Effector memory CD8-positive, alpha-beta T cell (primary cell): Measurements from ENCODE around the gene EIF4E1B.

Experiments used
- ATAC-seq: fragments of 150-1000 bp; cut with Tn5 transposase; replicated peaks from 2 replicates; pipeline ENCODE4 v1.10.0; 2021; ENCODE audit warnings: mild to moderate bottlenecking, moderate library complexity
- DNase-seq, 3 experiments: peaks; one replicate each; pipeline ENCODE4 v3.0.0; 2021
- H3K27ac Mint-ChIP-seq, 2 donors: one replicate each; pipeline ENCODE4 v1.8.0; 2022; ENCODE audit warnings: mild to moderate bottlenecking in 2 of 2, mixed read lengths in 2 of 2, moderate library complexity in 2 of 2
- H3K27me3 Mint-ChIP-seq, 2 donors: one replicate each; pipeline ENCODE4 v1.8.0; 2022; ENCODE audit warnings: mixed read lengths in 2 of 2
- H3K36me3 Mint-ChIP-seq: one replicate; pipeline ENCODE4 v1.8.0; 2022; ENCODE audit warnings: mild to moderate bottlenecking, moderate library complexity, mixed read lengths; ENCODE audit not compliant: insufficient read depth
- H3K4me1 Mint-ChIP-seq, 2 donors: one replicate each; pipeline ENCODE4 v1.8.0; 2022; ENCODE audit warnings: low read depth in 2 of 2, mixed read lengths in 2 of 2
- H3K4me3 Mint-ChIP-seq, 2 donors: one replicate each; pipeline ENCODE4 v1.8.0; 2022; ENCODE audit warnings: mild to moderate bottlenecking in 2 of 2, mixed read lengths in 2 of 2, moderate library complexity in 2 of 2
- H3K9me3 Mint-ChIP-seq, 2 donors: one replicate each; pipeline ENCODE4 v1.8.0; 2022; ENCODE audit warnings: mixed read lengths in 2 of 2

EIF4E1B gene

GRCh38 chr5:176692326-176692725, 61.9 kb downstream of the EIF4E1B start:
- peaks cover 73 to 82% of the 10 kb centered on the region in 2 donors for H3K27me3 Mint-ChIP-seq
- no peak for ATAC-seq
- no peaks in the 10 kb centered on the region for H3K4me1 Mint-ChIP-seq

GRCh38 chr5:176692839-176693476, 62.5 kb downstream of the EIF4E1B start:
- ATAC-seq: no peak
- no peak for DNase-seq
- Mint-ChIP-seq H3K4me3 (no peak overlapping the region), H3K27ac (no peak overlapping the region), H3K27me3 (peaks cover 79 to 88% of the 10 kb centered on the region in 2 donors), H3K4me1 (no peaks in the 10 kb centered on the region), H3K9me3 (no peaks in the 10 kb centered on the region), H3K36me3 (no peaks in the 10 kb centered on the region)

More at GRCh38 chr5:176692326-176692725, 61.9 kb downstream of the EIF4E1B start:
- no peak overlapping the region for H3K27ac Mint-ChIP-seq
- H3K36me3 Mint-ChIP-seq: no peaks in the 10 kb centered on the region
- DNase-seq: no peak
- H3K4me3 Mint-ChIP-seq: no peak overlapping the region
- no peaks in the 10 kb centered on the region for H3K9me3 Mint-ChIP-seq

GRCh38 chr5:176693477-176693851, 63.0 kb downstream of the EIF4E1B start:
- Mint-ChIP-seq H3K36me3 (no peaks in the 10 kb centered on the region), H3K4me3 (no peak overlapping the region), H3K4me1 (no peaks in the 10 kb centered on the region), H3K27me3 (peaks cover 84 to 93% of the 10 kb centered on the region in 2 donors), H3K9me3 (no peaks in the 10 kb centered on the region), H3K27ac (no peak overlapping the region)
- ATAC-seq (no peak), DNase-seq (no peak)

- Mint-ChIP-seq H3K9me3 (no peaks in the 10 kb centered on the region), H3K4me3 (no peak overlapping the region), H3K27ac (no peak overlapping the region), H3K36me3 (no peaks in the 10 kb centered on the region), H3K4me1 (no peaks in the 10 kb centered on the region), H3K27me3 (peaks cover 88 to 100% of the 10 kb centered on the region in 2 donors)
- ATAC-seq (no peak), DNase-seq (no peak)
These were observed 63.7 kb downstream of the EIF4E1B start for GRCh38 chr5:176694146-176694545.

GRCh38 chr5:176694631-176695030, 64.2 kb downstream of the EIF4E1B start:
- H3K4me3 Mint-ChIP-seq: no peak overlapping the region

GRCh38 chr5:176695073-176695472, 64.6 kb downstream of the EIF4E1B start:
- DNase-seq (no peak), ATAC-seq (no peak)
- H3K27ac Mint-ChIP-seq: no peak overlapping the region
- H3K36me3 Mint-ChIP-seq: no peaks in the 10 kb centered on the region
- H3K4me3 Mint-ChIP-seq: no peak overlapping the region
- H3K4me1 Mint-ChIP-seq: no peaks in the 10 kb centered on the region
- no peaks in the 10 kb centered on the region for H3K9me3 Mint-ChIP-seq
- peaks cover 82 to 96% of the 10 kb centered on the region in 2 donors for H3K27me3 Mint-ChIP-seq

More at GRCh38 chr5:176694631-176695030, 64.2 kb downstream of the EIF4E1B start:
- DNase-seq (no peak), ATAC-seq (no peak)
- Mint-ChIP-seq H3K4me1 (no peaks in the 10 kb centered on the region), H3K36me3 (no peaks in the 10 kb centered on the region), H3K27ac (no peak overlapping the region), H3K27me3 (peaks cover 83 to 96% of the 10 kb centered on the region in 2 donors), H3K9me3 (no peaks in the 10 kb centered on the region)
